ENCODE results near the gene GLIS1. TPM values are rescaled to one million over a fixed set of nuclear protein-coding genes. Genes with fewer than 3 reads are reported as not detected.

Gene GLIS1
- total and polyA plus RNA-seq, 2 of the 8 experiments (the other 6 are each of a cell fraction or from before 2014, with no cell fraction given) = 0.15 to 0.22 TPM

- no peak overlapping the region for H2BK12ac ChIP-seq (ENCODE audit: low read depth, low read length)
- no peak overlapping the region for H3K23ac ChIP-seq (ENCODE audit: insufficient read length)
- no peaks in the 10 kb centered on the region for H3K27me3 ChIP-seq (replicated peaks in 1 of 4; ENCODE audit: control insufficient read depth in 3 of 4, extremely low read depth in 1 of 4, insufficient read depth in 3 of 4, low read length in 3 of 4)
- H3K4ac ChIP-seq (replicated peaks; ENCODE audit: insufficient read length, low read depth, low read length) = no peak overlapping the region
- no peaks in the 10 kb centered on the region for H3K23me2 ChIP-seq (ENCODE audit: low read depth, low read length)
- H3K27ac ChIP-seq (ENCODE audit: low read depth, low read length) = no peak overlapping the region
- no peak overlapping the region for H3K18ac ChIP-seq (ENCODE audit: extremely low read depth, low read length)
- H2BK120ac ChIP-seq (replicated peaks; ENCODE audit: low read depth, low read length) = no peak overlapping the region
- no peak overlapping the region for H4K91ac ChIP-seq (replicated peaks; ENCODE audit: insufficient read length, low read length)
- no peaks in the 10 kb centered on the region; the same call in 1 of the 2 replicates for H3K79me1 ChIP-seq (ENCODE audit: low read depth, low read length)
- H3K9ac ChIP-seq (replicated peaks in 1 of 4; ENCODE audit: extremely low read depth in 1 of 4, low read depth in 3 of 4, low read length in 3 of 4) = no peak overlapping the region
- no peak overlapping the region for H4K5ac ChIP-seq (ENCODE audit: insufficient read length, low read depth, low read length)
- DNase-seq (ENCODE audit: low read depth in 1 of 2, low spot score in 2 of 2) (no peak), FAIRE-seq (no peak)
- TF ChIP-seq SIN3A (conservative IDR thresholded peaks at IDR 0.05 in 1 of 2, IDR thresholded peaks at IDR 0.05 in 1 of 2; ENCODE audit: low read depth in 1 of 2, low read length in 2 of 2) = no peak
- no peak for TF ChIP-seq KDM4A (IDR thresholded peaks at IDR 0.05; ENCODE audit: low read depth, low read length, severe bottlenecking)
- no peak for TF ChIP-seq GABPA (IDR thresholded peaks at IDR 0.05; ENCODE audit: borderline replicate concordance, insufficient read depth, low read length)
- no peak for TF ChIP-seq CTBP2 (IDR thresholded peaks at IDR 0.05; ENCODE audit: borderline replicate concordance, insufficient read depth, insufficient read length, low read length)
- TF ChIP-seq TCF12 (IDR thresholded peaks at IDR 0.05; ENCODE audit: low read depth, low read length) = no peak
- no peak for TF ChIP-seq POLR2AphosphoS5 (IDR thresholded peaks at IDR 0.05; ENCODE audit: low read depth, low read length)
- TF ChIP-seq HDAC6 (IDR thresholded peaks at IDR 0.05; ENCODE audit: low read depth, low read length) = no peak
- no peak for TF ChIP-seq TBP (IDR thresholded peaks at IDR 0.05; ENCODE audit: low read depth, low read length)
- TF ChIP-seq EZH2 (IDR thresholded peaks at IDR 0.05; ENCODE audit: low read depth, low read length, severe bottlenecking) = no peak
- TF ChIP-seq TEAD4 (IDR thresholded peaks at IDR 0.05; ENCODE audit: low read depth, low read length) = no peak
- no peak for TF ChIP-seq ATF3 (IDR thresholded peaks at IDR 0.05; ENCODE audit: insufficient read depth, low read depth, low read length)
- TF ChIP-seq ASH2L (IDR thresholded peaks at IDR 0.05; ENCODE audit: low read length) = no peak
- H4K8ac ChIP-seq (ENCODE audit: extremely low read depth, insufficient read depth, low read length) = no peak overlapping the region
- ChIA-PET CTCF (ENCODE audit: partially characterized antibody) (interaction anchor here (1.0 to 1.7 kb wide), 13 partner anchors 9 to 377 kb away, joined by 3 to 6 read pairs (median 3); no protein-coding TSS in a partner anchor), POLR2A (ENCODE audit: partially characterized antibody) (no interaction called here)
- no peak overlapping the region for H2BK15ac ChIP-seq (ENCODE audit: low read length)
- no peak overlapping the region for H3K4me2 ChIP-seq (ENCODE audit: insufficient read depth in 1 of 2, low read depth in 2 of 2, low read length in 2 of 2)
- no peaks in the 10 kb centered on the region for H3K79me2 ChIP-seq (ENCODE audit: control insufficient read depth in 1 of 2, insufficient read depth in 2 of 2, low read length in 2 of 2)
- no peak overlapping the region for H3K56ac ChIP-seq (replicated peaks; ENCODE audit: insufficient read length, low read depth, low read length)
- no peak overlapping the region for H2AK5ac ChIP-seq (ENCODE audit: low read depth, low read length)
- no peak overlapping the region for H2BK20ac ChIP-seq (ENCODE audit: low read length)
- no peaks in the 10 kb centered on the region; a peak in 1 of 7 replicates for H3K4me1 ChIP-seq (replicated peaks in 1 of 4; ENCODE audit: control insufficient read depth in 3 of 4, insufficient read depth in 4 of 4, low read length in 3 of 4)
- no peaks in the 10 kb centered on the region for H3K36me3 ChIP-seq (ENCODE audit: control insufficient read depth in 2 of 4, insufficient read depth in 4 of 4, low read length in 3 of 4)
- H3K4me3 ChIP-seq (ENCODE audit: extremely low read depth in 1 of 4, insufficient read depth in 2 of 4, low read depth in 3 of 4, low read length in 4 of 4) = no peak overlapping the region
- H3K14ac ChIP-seq (ENCODE audit: insufficient read length) = no peak overlapping the region
- no peak overlapping the region for H2AFZ ChIP-seq (ENCODE audit: low read length)
- H4K20me1 ChIP-seq (replicated peaks in 1 of 2; ENCODE audit: control insufficient read depth in 1 of 2, insufficient read depth in 2 of 2, low read length in 2 of 2) = no peaks in the 10 kb centered on the region
- 90% methylated on average over 3 of the region's 3 CpGs; no CpG with 5 or more reads in 1 of the 2 experiments for WGBS, 2 experiments (ENCODE audit: extremely low coverage in 1 of 2, insufficient coverage in 1 of 2, insufficient read length in 1 of 2, insufficient replicate concordance in 2 of 2, low coverage in 1 of 2, low lambda C conversion rate in 2 of 2, missing lambda C conversion rate in 1 of 2)
- no peak overlapping the region for H2BK5ac ChIP-seq (ENCODE audit: low read depth, low read length)
- H3K9me3 ChIP-seq (ENCODE audit: insufficient read depth in 2 of 2, low read depth in 1 of 2, low read length in 1 of 2) = no peaks in the 10 kb centered on the region
Observed at GRCh38 chr1:53662951-53663350, 76.0 kb downstream of the GLIS1 start.

Measured in H1 (cell line).